K562 (cell line): ENCODE results near the gene DYRK1B. TPM values are rescaled to one million over a fixed set of nuclear protein-coding genes. Genes with fewer than 3 reads are reported as not detected.
A peak's percentile ranks its signal among the peaks of the same experiment; 100 is the strongest.

Source experiments
- ATAC-seq: fragments of 200-7000 bp; cut with Tn5 transposase; 3 replicates; pipeline ENCODE4 v1.9.1; 2020; ENCODE audit warnings: moderate library complexity
- BruUV-seq: library from RNA; stranded (reverse); fragments of 400-500 nt; replicated peaks from 2 replicates; lab custom pipeline; 2021; lab: Mats Ljungman, UMichigan
- CTCF ChIA-PET: fragments of 300-600 bp; formaldehyde crosslinking; extraction: SDS; loops from one replicate; lab custom pipeline; 2021; ENCODE audit warnings: low intra/inter-chr PET ratio; lab: Yijun Ruan, JAX
- POLR2A ChIA-PET: fragments of 300-600, 350-650 bp; sonication (Branson Sonifier 250); formaldehyde crosslinking; extraction: SDS; loops from one replicate; lab custom pipeline; 2021; ENCODE audit warnings: antibody characterized with exemption, inconsistent platforms; lab: Yijun Ruan, JAX
- DNase-seq, 4 experiments: peaks; one replicate each; pipeline versions ENCODE4 v3.0.0 to v3.0.0-alpha.2; 2011 to 2018; ENCODE audit warnings: low spot score in 3 of 4, mixed read lengths in 3 of 4; ENCODE audit errors: extremely low read depth in 1 of 4
- FAIRE-seq: peaks from 2 replicates; lab custom pipeline; 2011; peaks lifted over from hg19 to GRCh38; lab: Jason Lieb, UNC
- H2AFZ ChIP-seq: 2 replicates; pipeline ENCODE4 v1.6.0; 2011; ENCODE audit warnings: low read depth, low read length, control low read depth, inconsistent platforms
- H3K27ac ChIP-seq: fragments of 200-600 bp; 3 replicates; pipeline ENCODE4 v1.8.0; 2011; ENCODE audit warnings: low read depth, mild to moderate bottlenecking, control low read depth, inconsistent platforms, low read length, moderate library complexity, mixed read lengths; ENCODE audit errors: extremely low read depth
- H3K27me3 ChIP-seq, 2 experiments: fragments of 300-600 bp in 1 of 2; 2 replicates in 1 of 2; 3 replicates in 1 of 2; pipeline versions ENCODE4 v1.6.0 to v1.8.0; 2011; ENCODE audit warnings: inconsistent platforms in 2 of 2, low read length in 2 of 2, mild to moderate bottlenecking in 1 of 2, mixed read lengths in 1 of 2, moderate library complexity in 1 of 2; ENCODE audit not compliant: control insufficient read depth in 2 of 2, insufficient read depth in 2 of 2
- H3K36me3 ChIP-seq: fragments of 300-600 bp; 3 replicates; pipeline ENCODE4 v1.8.0; 2011; ENCODE audit warnings: mild to moderate bottlenecking, low read length, inconsistent platforms; ENCODE audit not compliant: control insufficient read depth, insufficient read depth
- H3K4me1 ChIP-seq, 2 experiments: fragments of 200-600 bp in 1 of 2; replicated peaks in 1 of 2; 2 replicates in 1 of 2; 3 replicates in 1 of 2; pipeline versions ENCODE4 v1.5.1 to v1.8.0; 2011; ENCODE audit warnings: inconsistent platforms in 2 of 2, low read length in 2 of 2, mild to moderate bottlenecking in 1 of 2, mixed read lengths in 1 of 2, moderate library complexity in 1 of 2; ENCODE audit not compliant: control insufficient read depth in 2 of 2, insufficient read depth in 2 of 2
- H3K4me2 ChIP-seq: 2 replicates; pipeline ENCODE4 v1.6.1; 2011; ENCODE audit warnings: low read length, control low read depth, inconsistent platforms, mixed read lengths; ENCODE audit not compliant: insufficient read depth
- H3K4me3 ChIP-seq: fragments of 200-600 bp; sonication (generic), shearing (Covaris generic); 2 replicates; pipeline ENCODE4 v1.5.1; 2016; ENCODE audit warnings: control low read depth, inconsistent platforms
- H3K79me2 ChIP-seq: fragments of 200-600 bp; 3 replicates; pipeline ENCODE4 v1.8.0; 2011; ENCODE audit warnings: low read length, inconsistent platforms; ENCODE audit not compliant: control insufficient read depth, insufficient read depth
- H3K9ac ChIP-seq, 2 experiments: 2 replicates each; pipeline versions ENCODE4 v1.6.0 to v1.6.1; 2011; ENCODE audit warnings: low read depth in 2 of 2, low read length in 2 of 2, control low read depth in 1 of 2, inconsistent platforms in 1 of 2, mild to moderate bottlenecking in 1 of 2, mixed read lengths in 1 of 2; ENCODE audit not compliant: insufficient read depth in 1 of 2
- H3K9me1 ChIP-seq: one replicate; pipeline ENCODE4 v1.6.0; 2011; ENCODE audit warnings: inconsistent platforms, mild to moderate bottlenecking, low read length, moderate library complexity; ENCODE audit not compliant: control insufficient read depth, insufficient read depth
- H3K9me3 ChIP-seq: replicated peaks from 2 replicates; pipeline ENCODE4 v1.5.1; 2011; ENCODE audit warnings: low read depth, low read length, inconsistent platforms; ENCODE audit not compliant: control insufficient read depth, insufficient read depth
- H4K20me1 ChIP-seq: replicated peaks from 2 replicates; pipeline ENCODE4 v1.6.1; 2011; ENCODE audit warnings: low read length, inconsistent platforms, mixed read lengths; ENCODE audit not compliant: control insufficient read depth, insufficient read depth
- ARID1B ChIP-seq: fragments of 450-650 bp; IDR thresholded peaks from 2 replicates; pipeline ENCODE4 v1.6.1; 2016; ENCODE audit warnings: antibody characterized with exemption, mild to moderate bottlenecking, inconsistent platforms
- ARNT ChIP-seq, 2 experiments: fragments of 450-650 bp; IDR thresholded peaks; 2 replicates each; pipeline ENCODE4 v1.6.1; 2016; ENCODE audit warnings: mild to moderate bottlenecking in 1 of 2
- CREM ChIP-seq: IDR thresholded peaks from 2 replicates; pipeline ENCODE4 v1.6.1; 2014; ENCODE audit warnings: antibody characterized with exemption, low read depth
- EGR1 ChIP-seq: fragments of 450-650 bp; conservative IDR thresholded peaks from 2 replicates; pipeline ENCODE4 v1.6.1; 2017; ENCODE audit warnings: mild to moderate bottlenecking
- FOXM1 ChIP-seq, 2 experiments: fragments of 450-650 bp in 1 of 2; sonication (generic) in 1 of 2; formaldehyde crosslinking in 1 of 2; IDR thresholded peaks; 2 replicates each; pipeline versions ENCODE4 v1.6.1 to v1.9.0; 2017 to 2022; ENCODE audit warnings: low read depth in 2 of 2, mild to moderate bottlenecking in 2 of 2, missing genetic modification reagents in 1 of 2, moderate library complexity in 1 of 2
- KLF1 ChIP-seq: fragments of 450-650 bp; IDR thresholded peaks from 2 replicates; pipeline ENCODE4 v1.6.1; 2016; ENCODE audit warnings: missing genetic modification characterization, missing compliant biosample characterization
- MCM7 ChIP-seq, 2 experiments: fragments of 450-650 bp; IDR thresholded peaks; 2 replicates each; pipeline ENCODE4 v1.6.1; 2016 to 2018
- NCOA1 ChIP-seq: fragments of 450-650 bp; IDR thresholded peaks from 2 replicates; pipeline ENCODE4 v1.6.1; 2016; ENCODE audit warnings: low read depth
- NONO ChIP-seq, 2 experiments: fragments of 200-400 bp in 1 of 2; fragments of 450-650 bp in 1 of 2; formaldehyde crosslinking in 1 of 2; IDR thresholded peaks; 2 replicates each; pipeline ENCODE4 v1.6.1; 2017; ENCODE audit warnings: low read depth in 2 of 2, mild to moderate bottlenecking in 2 of 2, moderate library complexity in 2 of 2, low read length in 1 of 2
- RAD21 ChIP-seq, 2 experiments: fragments of 250-450 bp in 1 of 2; fragments of 450-650 bp in 1 of 2; sonication (Bioruptor Pico) in 1 of 2; formaldehyde crosslinking in 1 of 2; IDR thresholded peaks in 1 of 2; conservative IDR thresholded peaks in 1 of 2; 2 replicates each; pipeline versions ENCODE4 v1.4.0 to v1.8.0; 2020 to 2022; ENCODE audit warnings: mild to moderate bottlenecking in 2 of 2, moderate library complexity in 1 of 2
- RBFOX2 ChIP-seq: fragments of 200-400 bp; formaldehyde crosslinking; IDR thresholded peaks from 2 replicates; pipeline ENCODE4 v1.6.1; 2017; ENCODE audit warnings: low read depth, mild to moderate bottlenecking, low read length, moderate library complexity
- ZBED1 ChIP-seq: IDR thresholded peaks from 2 replicates; pipeline ENCODE4 v1.6.1; 2014
- WGBS: fragments of 100-300 bp; shearing (Covaris generic); methylation state at CpG from one replicate; pipeline ENCODE4 v1.1.6; 2016; ENCODE audit warnings: low coverage, mixed read lengths; ENCODE audit not compliant: insufficient coverage; ENCODE audit errors: missing lambda C conversion rate; 5-methylcytosine and 5-hydroxymethylcytosine counted together
- in situ Hi-C: fragments of 300-500 bp; cut with MboI; formaldehyde crosslinking; loops from 4 replicates; pipeline ENCODE4 v1.15.0; 2018; ENCODE audit warnings: inconsistent platforms, mixed read lengths
- intact Hi-C: fragments of 100-400 bp; cut with micrococcal nuclease; formaldehyde crosslinking; loops from 2 replicates; pipeline ENCODE4 v1.14.2; 2022
- polyA plus RNA-seq, 8 experiments: library from polyadenylated mRNA; depleted of rRNA in 4 of 8; stranded (reverse) in 5 of 8; unstranded in 3 of 8; fragments of >200 nt; fragmentation: Nextera tagmentation in 2 of 8; fragmentation: Illumina TruSeq in 1 of 8; extraction: Ambion mirVana in 2 of 8; extraction: Trizol in 1 of 8; gene quantifications; 2 replicates each; pipeline versions ENCODE4 v1.2.1 to v1.2.3, GENCODE V29; 2011 to 2014; ENCODE audit warnings: inconsistent platforms in 1 of 8, missing spikeins in 1 of 8
- total RNA-seq, 7 experiments: library from RNA; depleted of rRNA in 6 of 7; stranded (reverse); fragments of >200 nt in 6 of 7; fragmentation: Illumina TruSeq in 2 of 7; extraction: Trizol in 2 of 7; gene quantifications; 2 replicates each; pipeline versions ENCODE4 v1.2.1 to v1.2.3, GENCODE V29; 2011 to 2021; ENCODE audit warnings: low replicate concordance in 1 of 7
- TF ChIP-seq, protein P1 (sequence below), 3 experiments: IDR thresholded peaks in 2 of 3; conservative IDR thresholded peaks in 1 of 3; 2 replicates each; pipeline ENCODE4 v1.5.1; 2011 to 2012; ENCODE audit warnings: low read length in 3 of 3, mild to moderate bottlenecking in 3 of 3, control low read depth in 2 of 3, improper control_type of control experiment in 1 of 3, inconsistent platforms in 1 of 3, low read depth in 1 of 3, mixed read lengths in 1 of 3, moderate library complexity in 1 of 3; ENCODE audit not compliant: insufficient read depth in 2 of 3

DYRK1B gene
- total and polyA plus RNA-seq, 9 of the 15 experiments (the other 6 are each of a cell fraction or from before 2014, with no cell fraction given): 0.91 to 5.2 (median 1.5) TPM; not detected in 2

DNA sequence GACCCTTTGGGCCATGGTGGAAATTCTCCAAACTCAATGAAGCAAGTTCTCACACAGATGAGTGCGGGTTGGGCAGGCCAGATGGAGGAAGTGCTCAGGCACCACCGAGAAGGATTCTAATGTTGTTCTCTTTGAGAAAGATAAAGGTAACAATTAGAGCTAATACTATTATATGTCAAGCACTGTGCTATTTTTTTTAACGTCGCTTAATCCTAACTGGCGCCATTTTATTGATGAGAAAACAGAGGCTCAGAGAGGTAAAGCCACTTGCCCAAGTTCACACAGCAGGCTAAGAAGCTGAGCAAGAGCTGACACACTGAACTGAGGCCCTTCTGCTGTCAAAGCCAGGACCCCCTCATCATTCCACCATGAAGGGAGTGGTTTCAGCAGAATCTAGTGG, 11.2 kb upstream of the DYRK1B start (continued):
- TF ChIP-seq ARID1B: no peak
- no peak for TF ChIP-seq ARNT (IDR thresholded peaks at IDR 0.05)
- no peak for TF ChIP-seq ZBED1
- no peak for TF ChIP-seq KLF1 (tag)
- TF ChIP-seq CREM: no peak
- TF ChIP-seq MCM7 (IDR thresholded peaks at IDR 0.05): no peak
- TF ChIP-seq NONO (IDR thresholded peaks at IDR 0.05; ENCODE audit: low read depth in 2 of 2, low read length in 1 of 2): no peak

DNA sequence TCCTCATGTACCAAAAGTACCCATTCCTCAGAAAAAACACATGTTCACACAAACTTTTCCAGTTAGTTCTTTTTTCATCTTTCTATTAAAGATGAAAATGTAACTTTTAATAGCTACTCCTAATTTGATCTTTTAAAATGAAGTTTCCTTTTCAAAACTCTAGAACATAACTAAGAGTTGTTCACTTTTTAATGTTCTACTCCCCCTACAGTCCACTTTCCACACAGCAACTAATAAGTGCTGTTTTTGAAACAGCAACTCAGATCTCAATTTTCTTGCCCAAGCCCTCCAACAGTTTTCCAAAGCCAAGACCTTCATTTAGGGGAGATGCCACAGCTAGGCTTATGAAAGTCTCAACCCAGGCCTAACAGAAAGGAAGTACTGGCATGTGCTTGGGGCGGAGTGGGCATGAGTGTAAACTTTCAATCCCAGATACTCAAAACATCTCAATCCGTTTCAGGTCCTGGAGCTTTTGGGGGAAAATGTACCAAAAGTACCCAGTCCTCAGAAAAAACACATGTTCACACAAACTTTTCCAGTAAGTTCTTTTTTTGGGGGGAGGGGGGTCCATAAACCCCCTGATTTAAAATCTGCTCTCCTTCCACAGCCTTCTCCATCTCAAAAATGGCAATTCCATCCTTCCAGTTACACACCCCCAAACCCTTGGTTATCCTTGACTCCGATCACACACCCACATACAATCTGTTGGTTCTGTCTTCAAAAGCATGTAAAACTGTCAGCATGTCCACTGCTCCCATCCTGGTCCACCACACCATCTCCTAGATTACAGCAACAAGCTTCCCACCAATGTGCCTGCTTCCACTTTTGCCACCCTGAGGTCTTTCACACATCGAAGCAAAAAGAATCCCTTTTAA, 10.2 kb upstream of the DYRK1B start:
- H3K4me3 ChIP-seq: peak overlapping the region; percentile 86
- ATAC-seq (no peak), DNase-seq (peak in 1 of 4 experiments; percentile 65), FAIRE-seq (peak; percentile 77)
- H3K79me2 ChIP-seq: peaks cover 73% of the 10 kb centered on the region
- H3K36me3 ChIP-seq: peaks cover 42% of the 10 kb centered on the region
- POLR2A ChIA-PET: interaction anchor here (0.6 to 2.6 kb wide), 5 partner anchors 10 to 246 kb away, joined by 3 to 17 read pairs (median 3); partner anchors contain the start of genes DYRK1B and ZNF780A
- in situ Hi-C loops (no loop called here), intact Hi-C loops (loop anchor here (1.0 to 5.0 kb wide), 2 partner anchors 51 to 292 kb away; no protein-coding TSS in a partner anchor)
- peak; percentile 49 to 66 for TF ChIP-seq RAD21 (CRISPR knock-in tag; conservative IDR thresholded peaks at IDR 0.05 in 1 of 2, IDR thresholded peaks at IDR 0.05 in 1 of 2)
- TF ChIP-seq EGR1: 0 out of 2 replicates have a peak, but pooled peaks have one; percentile 15
- no peak for TF ChIP-seq NCOA1
- TF ChIP-seq FOXM1 (IDR thresholded peaks at IDR 0.05; ENCODE audit: low read depth): no peak
- TF ChIP-seq FOXM1 (CRISPR knock-in tag; IDR thresholded peaks at IDR 0.05; ENCODE audit: low read depth): no peak
- TF ChIP-seq, protein P1, sequence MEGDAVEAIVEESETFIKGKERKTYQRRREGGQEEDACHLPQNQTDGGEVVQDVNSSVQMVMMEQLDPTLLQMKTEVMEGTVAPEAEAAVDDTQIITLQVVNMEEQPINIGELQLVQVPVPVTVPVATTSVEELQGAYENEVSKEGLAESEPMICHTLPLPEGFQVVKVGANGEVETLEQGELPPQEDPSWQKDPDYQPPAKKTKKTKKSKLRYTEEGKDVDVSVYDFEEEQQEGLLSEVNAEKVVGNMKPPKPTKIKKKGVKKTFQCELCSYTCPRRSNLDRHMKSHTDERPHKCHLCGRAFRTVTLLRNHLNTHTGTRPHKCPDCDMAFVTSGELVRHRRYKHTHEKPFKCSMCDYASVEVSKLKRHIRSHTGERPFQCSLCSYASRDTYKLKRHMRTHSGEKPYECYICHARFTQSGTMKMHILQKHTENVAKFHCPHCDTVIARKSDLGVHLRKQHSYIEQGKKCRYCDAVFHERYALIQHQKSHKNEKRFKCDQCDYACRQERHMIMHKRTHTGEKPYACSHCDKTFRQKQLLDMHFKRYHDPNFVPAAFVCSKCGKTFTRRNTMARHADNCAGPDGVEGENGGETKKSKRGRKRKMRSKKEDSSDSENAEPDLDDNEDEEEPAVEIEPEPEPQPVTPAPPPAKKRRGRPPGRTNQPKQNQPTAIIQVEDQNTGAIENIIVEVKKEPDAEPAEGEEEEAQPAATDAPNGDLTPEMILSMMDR (IDR thresholded peaks at IDR 0.05 in 2 of 3, conservative IDR thresholded peaks at IDR 0.05 in 1 of 3; ENCODE audit: insufficient read depth in 2 of 3, low read depth in 1 of 3, low read length in 3 of 3): peak; percentile 49 to 80 (median 74); a peak in 5 of 6 replicates
- TF ChIP-seq RBFOX2: 0 out of 2 replicates have a peak, but pooled peaks have one; percentile 2
- peaks cover 48% of the 10 kb centered on the region for H4K20me1 ChIP-seq
- WGBS: 13% methylated on average over 4 of the region's 4 CpGs
- H3K27me3 ChIP-seq: no peaks in the 10 kb centered on the region
- no TSS peak for BruUV-seq
- H2AFZ ChIP-seq: no peak overlapping the region
- H3K4me2 ChIP-seq: peak overlapping the region; percentile 96
- H3K9ac ChIP-seq: peak overlapping the region; percentile 74 to 93; a peak in 3 of 4 replicates
- peaks cover 8% of the 10 kb centered on the region for H3K9me1 ChIP-seq
- no peak overlapping the region; the same call in 2 of the 3 replicates for H3K27ac ChIP-seq
- peaks cover 40 to 60% of the 10 kb centered on the region in 2 experiments for H3K4me1 ChIP-seq
- CTCF ChIA-PET: interaction anchor here (0.6 to 3.5 kb wide), 3 partner anchors 10 to 79 kb away, joined by 4 to 36 read pairs (median 7); partner anchors contain the start of gene DYRK1B
- no peaks in the 10 kb centered on the region for H3K9me3 ChIP-seq
